Anterior cingulate cortex (tissue), 58 donors: Measurements from ENCODE around the gene SNAP47.

ENCODE experiments used
- DNase-seq, 58 donors: peaks; one replicate each; lab custom pipeline; 2025; lab: John Stamatoyannopoulos, UW

SNAP47 gene

DNA sequence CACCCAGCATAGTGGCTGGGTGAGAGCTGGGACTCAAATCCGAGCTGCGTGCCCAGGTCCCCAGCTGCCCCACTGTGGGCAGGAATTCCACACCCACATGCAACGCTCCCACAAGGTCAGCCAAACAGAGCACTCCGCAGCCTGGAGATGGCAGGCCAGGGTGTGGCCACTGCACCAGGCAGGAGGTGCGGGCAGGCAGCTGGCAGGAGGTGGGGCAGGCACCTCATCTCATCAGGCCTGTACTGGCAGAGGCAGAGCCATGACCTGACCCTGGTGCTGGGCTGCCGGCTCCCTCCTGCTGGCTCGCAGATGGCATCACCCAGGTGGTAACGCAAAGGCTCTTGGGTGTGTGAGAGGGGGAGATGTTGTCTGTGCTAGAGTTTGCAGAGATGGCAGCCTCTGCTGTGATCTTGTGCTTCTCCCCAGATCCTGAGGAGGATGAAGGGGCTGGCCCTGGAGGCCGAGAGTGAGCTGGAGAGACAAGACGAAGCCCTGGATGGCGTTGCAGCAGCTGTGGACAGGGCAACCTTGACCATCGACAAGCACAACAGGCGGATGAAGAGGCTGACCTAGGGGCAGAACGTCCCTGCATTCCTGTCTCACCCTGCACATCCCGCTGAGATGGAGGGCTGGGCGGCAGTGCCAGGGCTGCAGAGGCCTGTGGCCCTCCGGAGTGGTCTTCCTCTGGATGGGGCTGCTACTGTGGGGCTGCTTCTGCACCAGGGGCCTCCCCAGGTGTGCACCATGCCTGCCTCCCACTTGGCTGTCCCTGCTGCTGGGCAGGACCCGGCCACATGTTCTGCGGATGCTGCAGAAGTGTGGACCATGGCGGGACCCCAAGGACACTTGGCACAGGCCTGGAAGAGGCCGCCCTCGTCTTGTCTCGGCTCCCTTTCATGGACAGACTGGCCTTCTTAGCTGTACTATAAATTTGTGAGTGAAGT lies 45.1 kb downstream of the SNAP47 start:
- no peak for DNase-seq

DNA sequence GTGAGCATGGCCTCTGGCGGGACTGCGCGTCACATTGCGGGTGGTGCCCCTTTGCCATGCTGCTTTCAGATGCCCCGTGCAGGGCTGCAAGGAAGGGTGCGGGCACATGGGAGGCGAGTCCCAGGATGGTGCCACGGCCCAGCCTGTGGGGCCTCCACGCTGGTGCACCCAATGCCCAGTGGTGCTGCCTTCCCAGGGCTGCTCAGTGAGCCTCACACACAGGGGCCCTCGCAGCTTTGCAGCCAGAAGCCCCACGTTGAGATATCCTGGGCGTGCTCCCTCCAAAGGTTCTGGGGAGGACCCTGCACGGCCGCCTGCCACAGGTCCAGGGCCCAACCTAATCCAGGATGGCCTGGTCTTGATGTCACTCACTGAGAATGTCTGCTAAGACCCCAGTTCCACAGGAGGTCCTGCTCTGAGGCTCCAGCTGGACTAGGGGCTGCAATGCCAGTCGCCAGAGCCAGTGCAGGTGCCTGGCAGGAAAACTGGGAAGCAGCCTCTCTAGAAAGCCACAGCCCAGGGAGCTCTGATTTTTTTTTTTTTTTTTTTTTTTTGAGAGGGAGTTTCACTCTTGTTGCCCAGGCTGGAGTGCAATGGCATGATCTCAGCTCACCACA lies 46.2 kb downstream of the SNAP47 start:
- DNase-seq = no peak

DNA sequence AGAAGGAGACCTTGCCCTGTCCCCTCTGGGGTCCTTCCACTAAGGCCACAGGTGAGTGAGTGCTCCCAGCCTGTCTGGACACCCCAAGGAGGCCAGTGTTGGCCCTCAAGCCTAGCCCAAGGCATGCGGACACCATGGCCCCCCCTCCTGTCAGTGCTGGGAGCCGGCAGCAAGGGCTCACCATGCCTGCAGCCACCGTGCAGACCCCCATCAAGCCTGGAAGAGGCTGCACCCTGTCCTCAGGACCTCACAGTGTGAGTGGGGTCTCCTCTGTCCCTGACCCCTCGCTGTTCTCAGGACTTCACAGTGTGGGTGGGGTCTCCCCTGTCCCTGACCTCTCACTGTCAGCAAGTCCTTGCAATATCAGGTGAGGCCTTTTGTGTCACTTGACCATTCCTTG lies 47.0 kb downstream of the SNAP47 start:
- no peak for DNase-seq

DNA sequence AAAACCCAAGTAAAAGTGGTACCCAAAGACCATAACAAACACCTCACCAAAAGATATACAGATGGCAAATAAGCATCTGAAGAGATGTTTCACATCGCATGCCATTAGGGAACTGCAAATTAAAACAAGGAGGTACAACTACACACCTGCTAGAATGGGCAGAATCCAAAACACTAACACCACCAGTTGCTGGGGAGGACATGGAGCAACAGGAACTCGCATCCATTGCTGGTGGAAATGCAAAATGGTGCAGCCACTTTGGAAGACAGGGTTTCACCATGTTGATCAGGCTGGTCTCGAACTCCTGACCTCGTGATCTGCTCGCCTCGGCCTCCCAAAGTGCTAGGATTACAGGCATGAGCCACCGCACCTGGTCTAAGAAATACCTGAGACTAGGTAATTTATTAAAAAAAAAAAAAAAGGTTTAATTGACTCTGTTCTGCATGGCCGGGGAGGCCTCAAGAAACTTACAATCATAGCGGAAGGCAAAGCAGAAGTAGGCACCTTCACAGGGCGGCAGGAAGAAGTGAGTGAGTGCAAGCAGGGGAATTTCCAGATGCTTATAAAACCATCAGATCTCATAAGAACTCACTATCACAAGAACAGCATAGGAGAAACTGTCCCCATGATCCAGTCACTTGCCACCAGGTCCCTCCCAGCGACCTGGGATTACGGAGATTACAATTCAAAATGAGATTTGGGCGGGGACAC lies 50.0 kb downstream of the SNAP47 start:
- DNase-seq = no peak

DNA sequence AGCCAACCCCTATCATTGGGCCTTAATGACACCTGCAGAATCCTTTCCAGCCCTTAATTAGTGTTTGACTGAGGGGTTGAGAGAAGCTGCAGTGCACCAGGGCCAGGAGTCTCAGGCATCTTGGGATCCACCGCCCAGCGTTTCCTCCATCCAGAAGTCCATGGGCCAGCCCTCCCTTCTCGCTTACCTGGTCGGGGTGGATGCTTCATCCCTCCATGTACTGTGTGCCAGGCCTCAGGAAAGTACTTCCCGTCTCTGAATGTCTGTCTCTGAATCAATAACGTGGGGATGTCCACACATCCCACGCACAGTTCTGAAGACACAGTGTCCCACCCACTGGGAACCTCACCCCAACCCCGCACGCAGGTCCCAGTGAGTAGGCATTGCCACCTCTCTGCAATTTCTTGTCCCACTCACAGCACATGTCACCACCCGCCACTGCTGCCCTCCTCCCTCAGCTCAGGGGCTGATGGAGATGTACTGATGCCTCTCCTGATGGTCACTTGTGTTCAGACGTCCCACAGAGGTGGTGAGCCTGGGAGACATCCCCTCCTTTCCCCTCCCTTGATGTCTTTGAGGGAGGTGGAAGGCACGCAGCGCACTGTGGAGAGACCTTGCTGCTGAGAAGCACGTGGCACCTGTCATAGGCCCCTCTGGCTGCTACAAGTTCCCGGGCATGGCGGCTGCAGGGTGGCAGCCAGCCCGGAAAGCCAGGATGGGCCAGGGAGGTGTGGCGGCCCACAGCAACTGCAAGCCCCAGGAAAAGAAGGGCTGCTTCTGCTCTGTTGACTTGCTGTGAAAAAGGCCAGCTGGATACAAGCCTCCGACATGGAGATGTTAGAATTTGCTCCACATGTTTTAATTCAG lies 50.8 kb downstream of the SNAP47 start:
- no peak for DNase-seq

DNA sequence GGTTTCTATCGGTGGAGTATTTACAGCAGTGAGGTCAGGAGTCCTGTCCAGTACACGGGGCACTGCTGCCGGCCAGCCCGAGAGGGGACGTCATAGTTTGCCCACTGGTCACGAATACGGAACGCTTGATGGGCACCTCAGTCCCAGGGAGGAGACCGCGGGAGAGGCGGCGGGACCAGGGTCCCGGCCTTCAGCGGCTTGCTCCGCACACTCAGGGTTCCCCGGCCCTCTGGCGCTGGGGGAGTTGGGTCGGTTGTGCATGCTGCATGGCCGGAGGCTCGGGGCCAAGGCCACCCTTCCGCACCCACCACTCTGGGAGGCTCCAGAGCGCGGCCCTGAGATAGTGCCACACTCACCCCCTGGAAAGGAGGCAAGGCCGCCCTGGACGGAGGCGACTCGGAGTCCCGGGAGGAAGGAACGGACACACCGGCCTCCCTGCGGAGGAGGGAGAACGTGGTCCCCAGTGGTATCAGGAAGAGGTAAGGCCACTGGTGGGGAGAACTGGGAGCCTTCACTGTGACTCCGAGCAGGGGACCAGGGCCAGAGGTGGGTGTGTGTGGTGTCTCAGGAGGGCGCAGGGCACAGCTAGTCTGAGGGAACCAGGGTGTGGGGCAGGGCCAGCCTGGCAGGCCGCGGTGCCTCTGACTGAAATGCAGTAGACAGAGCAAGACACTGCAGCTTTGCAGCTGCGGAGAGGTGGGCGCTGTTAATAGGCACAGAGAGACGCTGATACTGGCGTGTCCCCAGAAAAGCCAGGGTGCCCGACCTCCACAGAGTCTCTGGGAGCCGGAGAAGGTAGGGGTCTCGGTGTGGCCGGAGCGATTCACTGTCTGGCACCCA lies 51.7 kb downstream of the SNAP47 start:
- peak in 1 of 58 donors; percentile 48 for DNase-seq

DNA sequence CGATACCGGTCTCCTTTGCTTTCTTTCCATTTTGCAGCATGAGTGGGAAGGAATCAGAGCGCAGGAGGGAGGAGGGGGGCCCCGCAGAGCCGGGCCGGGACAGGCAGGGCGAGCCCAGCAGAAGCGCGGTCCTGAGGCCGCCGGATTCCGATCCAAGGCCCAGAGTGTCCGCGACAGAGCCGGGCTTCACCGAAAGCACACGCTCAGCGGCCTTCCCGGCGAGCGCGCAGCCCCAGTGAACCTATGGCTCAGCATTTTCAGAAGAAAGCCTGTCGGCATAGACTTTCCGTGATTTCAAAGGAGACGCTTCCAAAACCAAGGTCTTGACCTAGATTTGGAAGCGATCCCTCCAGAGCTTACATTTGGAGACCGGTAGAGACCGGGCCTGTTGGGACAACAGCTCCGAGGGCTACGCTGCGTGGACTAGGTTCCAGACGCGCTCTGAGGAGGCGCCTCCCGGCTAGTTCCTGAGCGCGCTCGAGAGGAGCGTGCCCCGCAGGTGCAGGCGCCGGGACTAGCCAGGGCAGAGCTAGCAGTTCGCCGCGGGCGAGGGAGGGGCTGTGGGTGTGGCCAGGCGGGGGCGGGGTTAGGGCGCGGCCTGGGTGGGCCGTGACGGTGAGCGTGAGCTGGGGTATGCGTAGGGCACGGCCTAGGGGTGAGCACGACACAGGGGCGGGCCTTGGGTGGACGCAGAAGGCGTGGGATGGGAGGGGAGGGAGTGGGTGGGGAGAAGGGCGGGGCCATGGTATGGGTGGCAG lies 52.5 kb downstream of the SNAP47 start:
- peak in 48 of 58 donors; percentile 23 to 82 (median 62) for DNase-seq

DNA sequence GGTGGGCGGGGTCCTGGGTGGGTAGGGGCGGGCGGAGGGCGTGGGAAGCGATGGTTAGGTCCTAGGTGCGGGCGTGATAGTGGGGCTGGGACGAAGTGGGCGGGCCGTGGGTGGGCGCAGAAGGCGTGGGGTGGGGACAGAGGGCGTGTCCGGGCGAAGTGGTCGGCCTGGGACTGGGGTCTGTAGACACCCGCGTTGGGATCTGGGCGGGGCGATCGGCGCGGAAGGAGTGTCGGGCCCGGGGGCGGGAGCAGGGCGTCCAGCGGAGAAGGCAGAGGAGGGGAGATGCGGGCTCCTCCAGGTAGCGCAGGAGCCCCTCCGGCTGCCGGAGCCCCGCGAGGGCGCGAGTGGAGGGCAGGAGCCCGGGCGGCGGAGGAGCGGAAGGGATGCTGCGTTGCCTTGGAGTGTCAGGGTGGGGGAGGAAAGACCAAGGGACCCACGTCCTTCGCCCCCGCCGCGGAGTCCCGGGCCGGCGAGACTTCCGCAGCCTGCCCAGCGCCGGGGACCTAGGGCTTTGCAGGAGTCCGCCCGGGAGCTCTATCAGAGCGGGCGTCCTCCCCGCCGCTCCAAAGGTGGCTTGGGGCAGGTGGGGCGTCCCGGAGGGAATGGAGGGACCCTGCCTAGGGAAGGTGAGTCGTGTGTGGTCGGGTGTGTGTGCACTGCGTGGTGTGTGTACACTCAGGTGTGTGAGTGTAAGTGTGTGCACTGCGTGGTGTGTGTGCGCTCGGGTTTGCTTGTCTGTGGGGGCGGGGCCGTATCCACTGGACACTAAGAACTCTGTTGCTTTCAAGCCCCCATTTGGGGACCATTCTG lies 53.2 kb downstream of the SNAP47 start:
- peak in 6 of 58 donors; percentile 54 to 81 (median 61) for DNase-seq

DNA sequence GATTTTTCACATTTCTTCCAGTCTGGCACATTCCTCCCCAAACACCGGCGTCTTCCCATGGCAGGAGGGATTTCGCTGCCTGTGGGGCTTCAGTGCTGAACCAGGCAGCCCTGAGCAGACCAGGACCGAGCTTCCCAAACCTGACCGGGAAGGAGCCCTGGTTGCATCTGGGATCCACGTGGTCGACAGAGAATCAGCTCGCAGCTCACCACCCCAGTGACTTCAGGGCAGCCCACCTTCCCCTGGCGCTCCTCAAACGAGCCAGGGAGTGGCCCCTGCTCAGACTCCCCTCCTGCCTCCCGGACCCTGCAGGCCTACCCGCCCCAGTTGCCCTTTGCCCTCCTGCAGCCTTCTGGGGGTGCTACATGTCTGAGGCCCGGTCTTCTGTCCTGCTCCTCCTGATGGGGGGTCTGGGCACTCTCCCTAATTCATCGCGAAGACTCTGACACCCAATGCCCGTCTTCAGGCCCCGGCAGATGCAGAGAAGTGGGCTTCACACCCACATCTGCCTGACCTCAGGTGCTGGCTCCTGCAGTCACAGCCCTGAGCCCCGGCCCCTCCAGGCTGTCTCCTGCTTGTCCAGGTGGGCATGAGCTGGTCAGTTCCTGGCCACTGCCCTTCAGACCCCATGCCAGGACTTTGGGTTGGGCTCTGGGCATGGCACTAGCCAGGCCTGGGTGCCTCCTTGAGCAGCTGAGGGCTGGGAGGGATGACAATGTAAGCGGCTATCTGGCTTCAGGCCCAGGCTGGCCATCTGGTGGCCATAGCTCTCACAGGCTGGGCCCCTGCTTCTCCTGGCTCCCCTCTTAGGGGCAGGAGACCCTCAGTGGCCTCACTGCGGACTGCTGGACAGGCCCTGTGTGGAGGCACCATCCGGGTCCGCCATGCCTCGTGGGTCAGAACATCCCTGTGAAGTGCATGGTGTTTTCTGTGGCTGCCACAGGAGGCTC lies 54.1 kb downstream of the SNAP47 start:
- DNase-seq = no peak

DNA sequence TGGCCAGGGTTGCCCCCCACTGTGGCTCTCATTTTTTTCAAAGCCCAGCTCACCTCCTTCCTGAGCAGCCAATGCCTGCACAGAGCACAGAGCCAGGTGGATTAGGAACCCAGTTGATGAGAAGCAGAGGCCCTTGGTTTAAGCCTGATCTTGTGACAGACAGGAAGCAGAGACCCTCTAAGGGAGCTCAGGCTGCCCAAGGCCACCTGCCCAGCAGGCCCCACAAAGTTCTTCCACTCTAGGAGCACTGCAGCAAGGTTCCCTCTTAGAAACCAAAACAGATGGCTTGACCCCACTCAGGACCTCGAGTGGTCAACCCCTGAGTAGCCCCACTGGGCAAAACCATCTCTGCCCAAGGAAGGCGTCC lies 54.8 kb downstream of the SNAP47 start:
- no peak for DNase-seq

DNA sequence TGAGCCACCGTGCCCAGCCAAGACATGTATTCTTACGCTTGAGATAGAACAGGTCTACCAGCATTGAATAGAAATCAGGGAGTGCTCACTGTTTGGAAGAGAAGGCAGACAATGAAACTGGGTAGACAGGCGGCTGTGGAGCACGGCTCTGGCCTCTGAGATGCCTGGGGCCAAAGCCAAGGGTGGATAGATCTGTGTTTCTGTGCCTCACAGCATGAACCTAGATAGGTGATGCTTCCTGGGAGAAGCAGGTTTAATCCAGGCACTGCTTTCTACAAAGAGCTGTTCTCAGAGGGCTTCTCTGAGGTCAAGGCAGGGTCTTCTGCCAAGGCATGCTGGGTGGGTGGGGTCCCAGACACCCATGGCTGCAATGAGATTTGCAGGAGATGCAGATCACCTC lies 55.6 kb downstream of the SNAP47 start:
- DNase-seq = no peak

DNA sequence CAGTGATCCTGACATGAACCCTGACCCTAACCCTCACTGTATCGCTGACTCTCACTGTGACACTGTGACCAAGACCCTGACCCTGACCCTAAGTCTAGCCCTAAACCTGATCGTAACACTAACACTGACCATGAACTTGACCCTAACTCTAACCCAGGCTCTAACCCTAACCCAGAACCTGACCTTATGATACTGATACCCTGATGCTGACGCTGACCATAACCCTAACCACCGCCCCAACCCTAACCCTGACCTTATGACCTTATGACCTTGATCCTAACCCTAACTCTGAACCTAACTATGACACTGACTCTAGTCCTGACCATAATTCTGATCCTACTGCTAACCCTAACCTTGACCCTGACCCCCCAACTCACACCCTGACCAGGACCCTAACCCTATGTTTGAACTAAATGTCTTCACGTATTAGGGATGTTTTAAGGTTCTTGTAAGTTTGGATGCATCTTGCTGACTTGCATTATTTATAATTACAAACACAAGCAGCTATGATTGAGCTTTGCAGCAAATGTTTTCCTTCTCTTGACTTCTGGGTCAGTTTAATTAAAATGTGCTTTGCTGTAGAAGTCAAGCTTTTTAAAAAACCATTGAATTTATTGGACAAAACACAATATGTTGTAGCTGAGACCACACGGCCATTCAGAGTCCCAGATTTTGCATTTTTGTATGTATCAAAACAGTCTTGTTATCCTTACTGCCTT lies 56.3 kb downstream of the SNAP47 start:
- DNase-seq = no peak

DNA sequence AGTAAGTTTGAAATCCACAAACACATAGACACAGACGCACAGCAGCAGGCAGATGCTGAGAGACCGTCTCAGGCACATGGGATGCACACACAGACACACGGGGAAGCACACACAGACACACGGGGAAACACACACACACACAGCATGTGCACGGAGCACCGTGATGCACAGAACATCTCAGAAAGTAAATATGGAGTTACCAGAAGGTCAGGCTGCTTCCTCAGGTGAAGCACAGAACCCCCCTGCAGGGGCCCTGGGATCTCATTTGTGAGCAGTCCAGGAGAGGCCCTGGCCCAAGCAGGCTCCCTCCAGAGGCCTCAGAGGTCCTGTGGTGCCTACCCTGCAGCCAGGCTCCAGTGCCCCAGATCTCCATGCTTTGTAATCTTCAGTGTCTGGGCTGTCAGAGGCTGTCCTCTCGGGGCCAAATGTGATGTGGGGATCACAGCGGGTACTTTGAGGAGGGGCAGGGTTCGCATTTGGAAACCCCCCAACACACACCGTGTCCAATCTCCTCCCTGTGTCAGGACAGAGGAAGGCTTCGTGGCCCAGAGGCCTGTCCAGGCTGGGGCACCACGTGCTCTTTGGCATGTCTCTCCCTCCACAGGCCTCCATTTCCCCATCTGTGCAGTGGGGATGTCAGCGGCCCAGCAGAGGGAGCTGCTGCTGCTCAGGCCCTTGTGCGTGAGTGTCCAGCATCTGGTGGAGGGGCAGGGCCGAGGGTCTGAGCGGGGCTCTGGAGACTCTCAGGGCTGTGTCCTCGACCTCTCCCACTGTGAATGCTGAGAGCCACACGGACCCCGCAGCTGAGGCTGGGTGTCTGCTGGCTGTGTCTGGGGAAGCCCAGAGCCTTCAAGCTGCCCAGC lies 57.2 kb downstream of the SNAP47 start:
- no peak for DNase-seq

DNA sequence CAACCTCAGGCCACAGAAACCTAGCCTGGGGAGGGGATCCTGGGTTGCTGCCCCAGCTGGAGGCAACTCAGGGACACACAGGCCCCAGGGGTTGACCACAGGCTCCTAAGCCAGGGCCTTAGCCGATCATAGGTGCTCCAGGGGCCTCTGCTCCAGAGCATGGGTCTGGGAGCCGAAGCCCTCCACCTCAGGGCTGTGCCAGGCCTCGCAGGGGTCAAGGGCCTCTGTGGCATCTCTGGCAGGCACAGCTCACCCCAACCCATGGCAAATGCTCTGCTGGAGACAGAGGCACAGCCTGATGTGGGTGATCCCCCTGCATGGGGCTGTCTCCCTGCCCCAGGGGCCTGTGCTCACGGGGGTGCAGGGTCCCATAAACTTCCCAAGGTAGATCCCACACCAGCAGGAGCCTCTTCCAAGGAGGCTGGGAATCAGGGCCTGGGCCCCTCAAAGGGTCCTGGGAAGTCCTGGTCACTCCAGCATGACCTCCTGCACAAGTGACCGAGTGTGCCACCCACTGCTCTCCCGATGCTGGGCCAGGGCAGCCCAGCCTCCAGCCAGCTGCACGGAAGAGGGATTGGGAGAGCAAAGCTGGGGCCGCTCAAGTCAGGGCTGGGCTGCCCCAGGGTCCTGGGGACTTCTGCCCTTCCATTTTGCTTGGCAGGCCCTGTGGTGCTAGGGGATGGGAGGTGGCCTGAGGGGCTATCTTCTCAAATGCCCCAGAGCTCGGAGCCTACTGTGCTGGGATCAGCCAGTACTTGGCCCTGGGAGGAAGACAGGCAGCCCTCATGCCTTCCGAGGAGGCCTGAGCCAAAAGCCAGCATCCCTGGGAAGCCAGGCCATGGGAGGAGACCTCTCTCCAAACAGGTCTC lies 58.1 kb downstream of the SNAP47 start:
- DNase-seq = no peak
